Retinal pigment epithelial cell (primary cell): ENCODE results near the gene KCNQ1.

ENCODE experiments used
- DNase-seq: peaks from one replicate; pipeline ENCODE4 v3.0.0-alpha.2; 2010; ENCODE audit warnings: low read depth
- H3K4me3 ChIP-seq: 2 replicates; pipeline ENCODE4 v1.5.1; 2011; ENCODE audit warnings: mild to moderate bottlenecking, low read length, control low read depth, moderate library complexity
- TF ChIP-seq, protein P1 (sequence below): conservative IDR thresholded peaks from 2 replicates; pipeline ENCODE4 v1.5.1; 2011; ENCODE audit warnings: low read depth, low read length, control low read depth, inconsistent platforms

Gene KCNQ1

DNA sequence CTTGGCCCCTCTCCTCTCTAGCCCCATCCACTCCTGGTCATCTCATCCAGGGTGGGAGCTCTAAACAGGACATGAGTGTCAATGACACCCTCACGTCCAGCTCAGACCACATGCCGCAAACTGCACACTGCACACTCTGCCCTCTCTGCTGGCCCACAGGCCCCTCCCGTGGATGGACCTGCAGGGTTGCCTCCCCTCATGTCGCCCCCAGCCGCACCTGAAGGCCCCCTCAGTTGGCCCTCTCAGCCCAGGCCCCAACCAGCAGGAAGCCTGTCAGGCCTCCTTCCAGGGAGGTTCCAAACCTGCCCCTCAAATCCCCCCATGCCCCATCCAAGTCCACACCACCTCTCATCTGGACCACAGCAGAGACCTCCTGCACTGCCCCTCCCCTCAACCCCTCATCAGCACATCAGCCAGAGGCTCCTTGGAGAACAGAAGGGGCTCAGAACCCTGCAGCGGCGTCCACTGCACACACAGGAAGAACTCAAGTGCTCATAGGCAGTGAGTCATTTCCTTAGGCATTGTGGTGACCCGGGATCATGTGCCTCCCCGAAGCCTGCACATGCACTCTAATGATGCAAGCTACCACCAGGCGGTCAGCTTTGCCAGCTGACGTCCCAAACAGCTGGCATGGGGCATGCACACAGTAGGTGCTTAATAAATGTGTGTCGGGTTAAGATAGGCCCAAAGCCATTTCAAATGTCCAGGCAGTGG lies 453.7 kb downstream of the KCNQ1 start:
- H3K4me3 ChIP-seq: no peak overlapping the region
- DNase-seq: peak; percentile 66
- TF ChIP-seq, protein P1, sequence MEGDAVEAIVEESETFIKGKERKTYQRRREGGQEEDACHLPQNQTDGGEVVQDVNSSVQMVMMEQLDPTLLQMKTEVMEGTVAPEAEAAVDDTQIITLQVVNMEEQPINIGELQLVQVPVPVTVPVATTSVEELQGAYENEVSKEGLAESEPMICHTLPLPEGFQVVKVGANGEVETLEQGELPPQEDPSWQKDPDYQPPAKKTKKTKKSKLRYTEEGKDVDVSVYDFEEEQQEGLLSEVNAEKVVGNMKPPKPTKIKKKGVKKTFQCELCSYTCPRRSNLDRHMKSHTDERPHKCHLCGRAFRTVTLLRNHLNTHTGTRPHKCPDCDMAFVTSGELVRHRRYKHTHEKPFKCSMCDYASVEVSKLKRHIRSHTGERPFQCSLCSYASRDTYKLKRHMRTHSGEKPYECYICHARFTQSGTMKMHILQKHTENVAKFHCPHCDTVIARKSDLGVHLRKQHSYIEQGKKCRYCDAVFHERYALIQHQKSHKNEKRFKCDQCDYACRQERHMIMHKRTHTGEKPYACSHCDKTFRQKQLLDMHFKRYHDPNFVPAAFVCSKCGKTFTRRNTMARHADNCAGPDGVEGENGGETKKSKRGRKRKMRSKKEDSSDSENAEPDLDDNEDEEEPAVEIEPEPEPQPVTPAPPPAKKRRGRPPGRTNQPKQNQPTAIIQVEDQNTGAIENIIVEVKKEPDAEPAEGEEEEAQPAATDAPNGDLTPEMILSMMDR: no peak
